Keratinocyte (primary cell): ENCODE measurements around the gene BNIP2.

Source experiments
- CTCF ChIP-seq, 3 experiments: IDR thresholded peaks in 1 of 3; conservative IDR thresholded peaks in 1 of 3; optimal IDR thresholded peaks in 1 of 3; 2 replicates in 2 of 3; 3 replicates in 1 of 3; pipeline versions ENCODE3 to v1.5.1; 2011; ENCODE audit warnings: low read length in 3 of 3, mild to moderate bottlenecking in 3 of 3, moderate library complexity in 2 of 3, control low read depth in 1 of 3, inconsistent platforms in 1 of 3; ENCODE audit not compliant: insufficient read depth in 2 of 3; ENCODE audit errors: extremely low read depth in 1 of 3
- EZH2 ChIP-seq: IDR thresholded peaks from one replicate; pipeline ENCODE4 v1.6.1; 2012; ENCODE audit warnings: inconsistent platforms, mild to moderate bottlenecking, low read length, moderate library complexity

GRCh38 chr15:59636184-59636583, 52.9 kb downstream of the BNIP2 start:
- no peak for TF ChIP-seq CTCF (optimal IDR thresholded peaks at IDR 0.05 in 1 of 3, IDR thresholded peaks at IDR 0.05 in 1 of 3, conservative IDR thresholded peaks at IDR 0.05 in 1 of 3; ENCODE audit: extremely low read depth in 1 of 3, insufficient read depth in 2 of 3, low read length in 3 of 3)
- TF ChIP-seq EZH2: no peak
